Karpas-422 (cell line): ENCODE measurements around the gene FAM174B. TPM values are rescaled to one million over a fixed set of nuclear protein-coding genes. Genes with fewer than 3 reads are reported as not detected.

ENCODE experiments used
- DNase-seq: peaks from one replicate; pipeline ENCODE4 v3.0.0-alpha.2; 2015
- H2AFZ ChIP-seq: fragments of 200-600 bp; sonication (generic); 2 replicates; pipeline ENCODE4 v1.6.1; 2014; ENCODE audit warnings: antibody characterized with exemption, low read length, mixed read lengths
- H3K27ac ChIP-seq: fragments of 200-600 bp; sonication (generic); 2 replicates; pipeline ENCODE4 v1.5.1; 2014; ENCODE audit warnings: mild to moderate bottlenecking, low read length, moderate library complexity
- H3K27me3 ChIP-seq: fragments of 200-600 bp; sonication (generic); 2 replicates; pipeline ENCODE4 v1.6.1; 2014; ENCODE audit warnings: low read length, mixed read lengths
- H3K36me3 ChIP-seq: fragments of 200-600 bp; sonication (generic); 2 replicates; pipeline ENCODE4 v1.6.1; 2014; ENCODE audit warnings: low read length, mixed read lengths; ENCODE audit not compliant: insufficient read depth
- H3K4me1 ChIP-seq: fragments of 200-600 bp; sonication (generic); 2 replicates; pipeline ENCODE4 v1.6.1; 2014; ENCODE audit warnings: mild to moderate bottlenecking, low read length, mixed read lengths
- H3K4me2 ChIP-seq: fragments of 200-600 bp; sonication (generic); 2 replicates; pipeline ENCODE4 v1.6.1; 2014; ENCODE audit warnings: low read length, low read depth, mild to moderate bottlenecking; ENCODE audit not compliant: poor library complexity, severe bottlenecking
- H3K4me3 ChIP-seq: fragments of 200-600 bp; sonication (generic); 2 replicates; pipeline ENCODE4 v1.5.1; 2014; ENCODE audit warnings: mild to moderate bottlenecking, antibody characterized with exemption, low read length, mixed read lengths
- H3K79me2 ChIP-seq: fragments of 200-600 bp; sonication (generic); 2 replicates; pipeline ENCODE4 v1.6.1; 2014; ENCODE audit warnings: mild to moderate bottlenecking, low read length, mixed read lengths
- H3K9ac ChIP-seq: fragments of 200-600 bp; sonication (generic); 2 replicates; pipeline ENCODE4 v1.6.0; 2014; ENCODE audit warnings: low read length
- H3K9me2 ChIP-seq: fragments of 200-600 bp; sonication (generic), shearing (Covaris generic); replicated peaks from 2 replicates; pipeline ENCODE4 v1.6.0; 2014; ENCODE audit warnings: mild to moderate bottlenecking, low read length, moderate library complexity; ENCODE audit not compliant: insufficient read depth
- H3K9me3 ChIP-seq: fragments of 300-700, 200-600 bp; sonication (generic); 2 replicates; pipeline ENCODE4 v1.6.1; 2014; ENCODE audit warnings: low read length, mixed read lengths
- H4K20me1 ChIP-seq: fragments of 200-600 bp; sonication (generic); 2 replicates; pipeline ENCODE4 v1.6.1; 2014; ENCODE audit warnings: mild to moderate bottlenecking, antibody characterized with exemption, low read length, low read depth; ENCODE audit not compliant: insufficient read depth
- total RNA-seq: library from RNA; depleted of rRNA; stranded (reverse); fragments of >200 nt; shearing (Covaris generic); gene quantifications from 2 replicates; pipeline ENCODE4 v1.2.3, GENCODE V29; 2014; ENCODE audit warnings: low replicate concordance

FAM174B gene
- total RNA-seq, 1 experiment from 2014 or later: not detected

GRCh38 chr15:92651877-92652575 lies 3.5 kb downstream of the FAM174B start:
- Histone ChIP-seq H3K9me3 (no peaks in the 10 kb centered on the region), H3K36me3 (no peaks in the 10 kb centered on the region), H2AFZ (no peak overlapping the region), H4K20me1 (no peaks in the 10 kb centered on the region), H3K79me2 (no peaks in the 10 kb centered on the region), H3K27me3 (no peaks in the 10 kb centered on the region), H3K4me1 (no peaks in the 10 kb centered on the region), H3K9me2 (no peaks in the 10 kb centered on the region), H3K9ac (no peak overlapping the region), H3K27ac (no peak overlapping the region), H3K4me2 (no peak overlapping the region), H3K4me3 (no peak overlapping the region)
- no peak for DNase-seq

GRCh38 chr15:92650966-92651365 lies 4.6 kb downstream of the FAM174B start:
- Histone ChIP-seq H3K4me2 (no peak overlapping the region), H4K20me1 (no peaks in the 10 kb centered on the region), H3K4me1 (no peaks in the 10 kb centered on the region), H3K27me3 (no peaks in the 10 kb centered on the region), H3K4me3 (no peak overlapping the region), H3K9me3 (no peaks in the 10 kb centered on the region), H3K9me2 (no peaks in the 10 kb centered on the region), H3K79me2 (no peaks in the 10 kb centered on the region), H3K36me3 (no peaks in the 10 kb centered on the region), H3K9ac (no peak overlapping the region), H2AFZ (no peak overlapping the region), H3K27ac (no peak overlapping the region)
- DNase-seq: no peak

GRCh38 chr15:92650256-92650655 lies 5.3 kb downstream of the FAM174B start:
- H3K9ac ChIP-seq: no peak overlapping the region
- no peak overlapping the region for H3K4me3 ChIP-seq
- H2AFZ ChIP-seq: no peak overlapping the region
- DNase-seq: no peak
- H3K79me2 ChIP-seq: no peaks in the 10 kb centered on the region
- H3K27ac ChIP-seq: no peak overlapping the region
- no peak overlapping the region for H3K4me2 ChIP-seq
- no peaks in the 10 kb centered on the region for H3K36me3 ChIP-seq
- no peaks in the 10 kb centered on the region for H3K9me2 ChIP-seq
- no peaks in the 10 kb centered on the region for H3K27me3 ChIP-seq
- H4K20me1 ChIP-seq: no peaks in the 10 kb centered on the region
- no peaks in the 10 kb centered on the region for H3K4me1 ChIP-seq
- no peaks in the 10 kb centered on the region for H3K9me3 ChIP-seq

GRCh38 chr15:92648190-92648875 lies 7.2 kb downstream of the FAM174B start:
- H3K4me2 ChIP-seq: no peak overlapping the region
- H2AFZ ChIP-seq: no peak overlapping the region
- no peaks in the 10 kb centered on the region for H4K20me1 ChIP-seq
- H3K27me3 ChIP-seq: no peaks in the 10 kb centered on the region
- H3K9ac ChIP-seq: no peak overlapping the region
- no peaks in the 10 kb centered on the region for H3K79me2 ChIP-seq
- DNase-seq: no peak
- H3K27ac ChIP-seq: no peak overlapping the region
- no peaks in the 10 kb centered on the region for H3K36me3 ChIP-seq
- no peak overlapping the region for H3K4me3 ChIP-seq
- no peaks in the 10 kb centered on the region for H3K4me1 ChIP-seq
- no peaks in the 10 kb centered on the region for H3K9me3 ChIP-seq
- no peaks in the 10 kb centered on the region for H3K9me2 ChIP-seq

- H3K9me3 ChIP-seq: no peaks in the 10 kb centered on the region
- no peak overlapping the region for H3K27ac ChIP-seq
- H3K79me2 ChIP-seq: no peaks in the 10 kb centered on the region
- no peaks in the 10 kb centered on the region for H3K27me3 ChIP-seq
- H4K20me1 ChIP-seq: no peaks in the 10 kb centered on the region
- no peaks in the 10 kb centered on the region for H3K36me3 ChIP-seq
- H2AFZ ChIP-seq: no peak overlapping the region
- no peak overlapping the region for H3K9ac ChIP-seq
- H3K4me1 ChIP-seq: no peaks in the 10 kb centered on the region
- no peak overlapping the region for H3K4me2 ChIP-seq
- no peaks in the 10 kb centered on the region for H3K9me2 ChIP-seq
- no peak for DNase-seq
- H3K4me3 ChIP-seq: no peak overlapping the region
Measured at GRCh38 chr15:92647467-92648163, 8.0 kb downstream of the FAM174B start.

- Histone ChIP-seq H3K9ac (no peak overlapping the region), H3K27me3 (no peaks in the 10 kb centered on the region), H3K9me3 (no peaks in the 10 kb centered on the region), H3K27ac (no peak overlapping the region), H3K79me2 (no peaks in the 10 kb centered on the region), H3K4me1 (no peaks in the 10 kb centered on the region), H2AFZ (no peak overlapping the region), H3K36me3 (no peaks in the 10 kb centered on the region), H3K9me2 (no peaks in the 10 kb centered on the region), H4K20me1 (no peaks in the 10 kb centered on the region), H3K4me2 (no peak overlapping the region), H3K4me3 (no peak overlapping the region)
- no peak for DNase-seq
Measured at GRCh38 chr15:92646216-92646615, 9.4 kb downstream of the FAM174B start.

GRCh38 chr15:92645731-92646130 lies 9.8 kb downstream of the FAM174B start:
- DNase-seq: no peak
- H3K4me2 ChIP-seq: no peak overlapping the region
- H4K20me1 ChIP-seq: no peaks in the 10 kb centered on the region
- no peaks in the 10 kb centered on the region for H3K4me1 ChIP-seq
- H3K4me3 ChIP-seq: no peak overlapping the region
- H3K9ac ChIP-seq: no peak overlapping the region
- no peak overlapping the region for H2AFZ ChIP-seq
- H3K9me3 ChIP-seq: no peaks in the 10 kb centered on the region
- H3K27me3 ChIP-seq: no peaks in the 10 kb centered on the region
- no peaks in the 10 kb centered on the region for H3K79me2 ChIP-seq
- no peaks in the 10 kb centered on the region for H3K9me2 ChIP-seq
- no peaks in the 10 kb centered on the region for H3K36me3 ChIP-seq
- no peak overlapping the region for H3K27ac ChIP-seq

- Histone ChIP-seq H3K9me3 (no peaks in the 10 kb centered on the region), H3K9ac (no peak overlapping the region), H3K4me3 (no peak overlapping the region), H4K20me1 (no peaks in the 10 kb centered on the region), H3K4me2 (no peak overlapping the region), H2AFZ (no peak overlapping the region), H3K36me3 (no peaks in the 10 kb centered on the region), H3K4me1 (no peaks in the 10 kb centered on the region), H3K27me3 (no peaks in the 10 kb centered on the region), H3K27ac (no peak overlapping the region), H3K9me2 (no peaks in the 10 kb centered on the region), H3K79me2 (no peaks in the 10 kb centered on the region)
- DNase-seq: no peak
Measured at GRCh38 chr15:92645051-92645631, 10.4 kb downstream of the FAM174B start.
